Fibroblast of skin of abdomen (primary cell): ENCODE results near the gene HUNK.

Experiments used
- DNase-seq: peaks from one replicate; pipeline ENCODE4 v3.0.0-alpha.2; 2013

The HUNK gene

GRCh38 chr21:31961704-31962103 lies 88.9 kb downstream of the HUNK start:
- no peak for DNase-seq

- DNase-seq, result no peak
Measured at GRCh38 chr21:31964692-31965091, 91.9 kb downstream of the HUNK start.

GRCh38 chr21:31967334-31967733 lies 94.5 kb downstream of the HUNK start:
- no peak for DNase-seq

- DNase-seq, result no peak
Measured at GRCh38 chr21:31972622-31973021, 99.8 kb downstream of the HUNK start.

GRCh38 chr21:31973402-31973944 lies 100.7 kb downstream of the HUNK start:
- DNase-seq, result no peak

GRCh38 chr21:31974454-31974985 lies 101.7 kb downstream of the HUNK start:
- no peak for DNase-seq

- no peak for DNase-seq
Measured at GRCh38 chr21:31975491-31975890, 102.7 kb downstream of the HUNK start.

GRCh38 chr21:31977816-31978215 lies 105.0 kb downstream of the HUNK start:
- no peak for DNase-seq

- no peak for DNase-seq
Measured at GRCh38 chr21:31983120-31983519, 110.3 kb downstream of the HUNK start.

GRCh38 chr21:31983554-31983953 lies 110.7 kb downstream of the HUNK start:
- DNase-seq, result no peak

- no peak for DNase-seq
Measured at GRCh38 chr21:31985398-31985797, 112.6 kb downstream of the HUNK start.

GRCh38 chr21:31986035-31986856 lies 113.4 kb downstream of the HUNK start:
- no peak for DNase-seq

GRCh38 chr21:31987696-31988095 lies 114.9 kb downstream of the HUNK start:
- DNase-seq, result no peak

- peak; percentile 57 for DNase-seq
Measured at GRCh38 chr21:31988492-31989290, 115.9 kb downstream of the HUNK start.

- no peak for DNase-seq
Measured at GRCh38 chr21:31991356-31992331, 118.8 kb downstream of the HUNK start.

GRCh38 chr21:31992391-31992790 lies 119.6 kb downstream of the HUNK start:
- DNase-seq, result no peak

- DNase-seq, result no peak
Measured at GRCh38 chr21:31993826-31994825, 121.3 kb downstream of the HUNK start.

GRCh38 chr21:31997191-31997590 lies 124.4 kb downstream of the HUNK start:
- no peak for DNase-seq

GRCh38 chr21:31999810-32000468 lies 127.1 kb downstream of the HUNK start:
- DNase-seq, result no peak

- no peak for DNase-seq
Measured at GRCh38 chr21:32001390-32001789, 128.6 kb downstream of the HUNK start.
